Colon (tissue), 2 donors: ENCODE results near the gene TRIM66.

Experiments used
- FAIRE-seq: peaks from 2 replicates; lab custom pipeline; 2012; peaks lifted over from hg19 to GRCh38; lab: Jason Lieb, UNC
- donor health status: control.
- donor health status: control.

TRIM66 gene

GRCh38 chr11:8682303-8683114 lies at the start of gene TRIM66, which contains the start of gene RPL27A:
Gene TRIM66 (minus strand): TSS chr11:8682665. CDS start chr11:8672274, 10,391 bp downstream.
Gene RPL27A (plus strand): TSS chr11:8682792. CDS start chr11:8682814, 22 bp downstream.
- no peak for FAIRE-seq

- no peak for FAIRE-seq
These were observed 49.3 kb upstream of the TRIM66 start for GRCh38 chr11:8731647-8732323.

GRCh38 chr11:8730697-8731020 lies 48.2 kb upstream of the TRIM66 start:
- FAIRE-seq = no peak

GRCh38 chr11:8729837-8730696 lies 47.6 kb upstream of the TRIM66 start:
- no peak for FAIRE-seq

GRCh38 chr11:8729067-8729466 lies 46.6 kb upstream of the TRIM66 start:
- FAIRE-seq = no peak

- no peak for FAIRE-seq
These were observed 46.1 kb upstream of the TRIM66 start for GRCh38 chr11:8728563-8728962.

GRCh38 chr11:8726395-8726794 lies 43.9 kb upstream of the TRIM66 start:
- no peak for FAIRE-seq

- no peak for FAIRE-seq
These were observed 42.2 kb upstream of the TRIM66 start for GRCh38 chr11:8724682-8725081.

- no peak for FAIRE-seq
These were observed 41.2 kb upstream of the TRIM66 start for GRCh38 chr11:8723711-8724110.

GRCh38 chr11:8722809-8723208 lies 40.3 kb upstream of the TRIM66 start:
- FAIRE-seq = no peak

GRCh38 chr11:8721609-8722500 lies 39.4 kb upstream of the TRIM66 start:
- FAIRE-seq = no peak

- FAIRE-seq = no peak
These were observed 38.6 kb upstream of the TRIM66 start for GRCh38 chr11:8720868-8721608.

GRCh38 chr11:8720352-8720751 lies 37.9 kb upstream of the TRIM66 start:
- FAIRE-seq = no peak

GRCh38 chr11:8719721-8720120 lies 37.3 kb upstream of the TRIM66 start:
- no peak for FAIRE-seq

- no peak for FAIRE-seq
These were observed 36.8 kb upstream of the TRIM66 start for GRCh38 chr11:8719211-8719649.

GRCh38 chr11:8717876-8718753 lies 35.6 kb upstream of the TRIM66 start:
- FAIRE-seq = no peak

GRCh38 chr11:8717544-8717875 lies 35.0 kb upstream of the TRIM66 start:
- no peak for FAIRE-seq

GRCh38 chr11:8715501-8715900 lies 33.0 kb upstream of the TRIM66 start:
- no peak for FAIRE-seq

- FAIRE-seq = no peak
These were observed 32.3 kb upstream of the TRIM66 start for GRCh38 chr11:8714622-8715225.
